Measurements from ENCODE around the gene NUP58. TPM values are rescaled to one million over a fixed set of nuclear protein-coding genes. Genes with fewer than 3 reads are reported as not detected.

Gene NUP58
- total and polyA plus RNA-seq, 8 donors = 6.4 to 96.3 (median 20.9) TPM

- Histone ChIP-seq H3K4me3 (no peak overlapping the region), H3K4me1 (no peaks in the 10 kb centered on the region), H3K27me3 (no peaks in the 10 kb centered on the region), H3K27ac (no peak overlapping the region), H3K9me3 (no peaks in the 10 kb centered on the region), H3K36me3 (peaks cover 12 to 88% (median 71%) of the 10 kb centered on the region in 4 donors)
- no peak for DNase-seq
- intact Hi-C loops (cut with DNase I; ENCODE audit: low total_unique reads) = no loop called here
- 25 to 37% (median 32%) methylated on average over 3 of the region's 3 CpGs for WGBS, 5 donors
- TF ChIP-seq POLR2A (IDR thresholded peaks at IDR 0.05) (no peak), EP300 (IDR thresholded peaks at IDR 0.05) (no peak), CTCF (IDR thresholded peaks at IDR 0.05) (no peak), POLR2AphosphoS5 (IDR thresholded peaks at IDR 0.05) (no peak)
Measured at GRCh38 chr13:25335856-25336255, 34.4 kb downstream of the NUP58 start.

- Histone ChIP-seq H3K9me3 (no peaks in the 10 kb centered on the region), H3K36me3 (peaks cover 0 to 10% (median 8%) of the 10 kb centered on the region in 4 donors), H3K4me3 (no peak overlapping the region), H3K27ac (no peak overlapping the region), H3K27me3 (no peaks in the 10 kb centered on the region), H3K4me1 (no peaks in the 10 kb centered on the region)
- DNase-seq = no peak
- TF ChIP-seq EP300 (IDR thresholded peaks at IDR 0.05) (no peak), POLR2A (IDR thresholded peaks at IDR 0.05) (no peak), POLR2AphosphoS5 (IDR thresholded peaks at IDR 0.05) (no peak), CTCF (IDR thresholded peaks at IDR 0.05) (no peak)
- intact Hi-C loops (cut with DNase I; ENCODE audit: low total_unique reads) = no loop called here
- WGBS, 5 donors = 75 to 93% (median 91%) methylated on average over 2 of the region's 2 CpGs
Measured at GRCh38 chr13:25345576-25345975, 44.2 kb downstream of the NUP58 start.

- H3K9me3 ChIP-seq = no peaks in the 10 kb centered on the region
- no peaks in the 10 kb centered on the region for H3K36me3 ChIP-seq
- H3K4me1 ChIP-seq = no peaks in the 10 kb centered on the region
- DNase-seq = no peak
- no peak overlapping the region for H3K27ac ChIP-seq
- H3K4me3 ChIP-seq = no peak overlapping the region
- no peaks in the 10 kb centered on the region for H3K27me3 ChIP-seq
- WGBS, 5 donors = 59 to 78% (median 70%) methylated on average over 2 of the region's 2 CpGs
- intact Hi-C loops (cut with DNase I; ENCODE audit: low total_unique reads) = no loop called here
- TF ChIP-seq POLR2A (IDR thresholded peaks at IDR 0.05) (no peak), CTCF (IDR thresholded peaks at IDR 0.05) (no peak), POLR2AphosphoS5 (IDR thresholded peaks at IDR 0.05) (no peak), EP300 (IDR thresholded peaks at IDR 0.05) (no peak)
Measured at GRCh38 chr13:25347151-25347550, 45.7 kb downstream of the NUP58 start.

GRCh38 chr13:25351404-25351803 is 50.0 kb downstream of the NUP58 start:
- H3K36me3 ChIP-seq = no peaks in the 10 kb centered on the region
- TF ChIP-seq POLR2A (IDR thresholded peaks at IDR 0.05) (no peak), POLR2AphosphoS5 (IDR thresholded peaks at IDR 0.05) (no peak), EP300 (IDR thresholded peaks at IDR 0.05) (no peak), CTCF (IDR thresholded peaks at IDR 0.05) (no peak)
- no peaks in the 10 kb centered on the region for H3K9me3 ChIP-seq
- no peak for DNase-seq
- intact Hi-C loops (cut with DNase I; ENCODE audit: low total_unique reads) = no loop called here
- no peaks in the 10 kb centered on the region for H3K4me1 ChIP-seq
- peaks cover 0 to 10% (median 10%) of the 10 kb centered on the region in 3 donors for H3K27me3 ChIP-seq
- H3K4me3 ChIP-seq = no peak overlapping the region
- 93 to 100% (median 95%) methylated on average over 1 of the region's 1 CpG for whole genome bisulfite sequencing, 5 donors
- no peak overlapping the region for H3K27ac ChIP-seq

All from stomach (tissue), 9 donors.